Endothelial cell of umbilical vein (primary cell): ENCODE results near the gene FILIP1. TPM values are rescaled to one million over a fixed set of nuclear protein-coding genes. Genes with fewer than 3 reads are reported as not detected.

Source experiments
- BruUV-seq: library from RNA; stranded (reverse); fragments of 400-500 nt; replicated peaks from 2 replicates; lab custom pipeline; 2021; lab: Mats Ljungman, UMichigan
- CTCF ChIA-PET: fragments of 300-600, 350-600 bp; sonication (Branson Sonifier 250); formaldehyde crosslinking; loops from one replicate; lab custom pipeline; 2021; ENCODE audit warnings: antibody characterized with exemption, inconsistent platforms; lab: Charles Lee
- POLR2A ChIA-PET: fragments of 300-600, 350-600 bp; sonication (Branson Sonifier 250); formaldehyde crosslinking; loops from one replicate; lab custom pipeline; 2021; ENCODE audit warnings: antibody characterized with exemption, inconsistent platforms; lab: Charles Lee
- DNase-seq: peaks from one replicate; pipeline ENCODE4 v3.0.0-alpha.2; 2011; ENCODE audit warnings: low read depth, low spot score
- FAIRE-seq: peaks from 2 replicates; lab custom pipeline; 2011; peaks lifted over from hg19 to GRCh38; lab: Jason Lieb, UNC
- H2AFZ ChIP-seq: 2 replicates; pipeline ENCODE4 v1.6.0; 2012; ENCODE audit warnings: low read depth, low read length, control low read depth, inconsistent platforms
- H3K27ac ChIP-seq: 2 replicates; pipeline ENCODE4 v1.5.1; 2011; ENCODE audit warnings: low read depth, mild to moderate bottlenecking, control low read depth, low read length, moderate library complexity; ENCODE audit not compliant: insufficient read depth
- H3K27me3 ChIP-seq, 2 experiments: 2 replicates each; pipeline versions ENCODE4 v1.6.0 to v1.6.1; 2011; ENCODE audit warnings: low read length in 2 of 2, mixed read lengths in 1 of 2; ENCODE audit not compliant: control insufficient read depth in 2 of 2, insufficient read depth in 2 of 2
- H3K36me3 ChIP-seq, 2 experiments: 2 replicates in 1 of 2; 3 replicates in 1 of 2; pipeline ENCODE4 v1.5.1; 2011; ENCODE audit warnings: low read length in 2 of 2, mild to moderate bottlenecking in 1 of 2, moderate library complexity in 1 of 2; ENCODE audit not compliant: control insufficient read depth in 2 of 2, insufficient read depth in 2 of 2; ENCODE audit errors: extremely low read depth in 1 of 2
- H3K4me1 ChIP-seq: 3 replicates; pipeline ENCODE4 v1.5.1; 2011; ENCODE audit warnings: mild to moderate bottlenecking, low read length; ENCODE audit not compliant: control insufficient read depth, insufficient read depth; ENCODE audit errors: extremely low read depth
- H3K4me2 ChIP-seq: 2 replicates; pipeline ENCODE4 v1.6.1; 2011; ENCODE audit warnings: low read length, control low read depth, mixed read lengths; ENCODE audit not compliant: insufficient read depth
- H3K4me3 ChIP-seq, 3 experiments: fragments of 200-600 bp in 1 of 3; sonication (generic), shearing (Covaris generic) in 1 of 3; replicated peaks in 1 of 3; 2 replicates each; pipeline ENCODE4 v1.5.1; 2011 to 2016; ENCODE audit warnings: control low read depth in 3 of 3, low read length in 3 of 3, mild to moderate bottlenecking in 2 of 3, inconsistent platforms in 1 of 3, low read depth in 1 of 3, moderate library complexity in 1 of 3; ENCODE audit not compliant: insufficient read depth in 1 of 3
- H3K79me2 ChIP-seq: 2 replicates; pipeline ENCODE4 v1.6.0; 2012; ENCODE audit warnings: low read length, inconsistent platforms; ENCODE audit not compliant: control insufficient read depth, insufficient read depth
- H3K9ac ChIP-seq: replicated peaks from 2 replicates; pipeline ENCODE3; 2011; ENCODE audit warnings: low read length, control low read depth; ENCODE audit not compliant: insufficient read depth; ENCODE audit errors: extremely low read depth
- H3K9me1 ChIP-seq: replicated peaks from 3 replicates; pipeline ENCODE4 v1.6.0; 2011; ENCODE audit warnings: mild to moderate bottlenecking, low read length; ENCODE audit not compliant: control insufficient read depth, insufficient read depth; ENCODE audit errors: extremely low read depth
- H3K9me3 ChIP-seq: replicated peaks from 2 replicates; pipeline ENCODE4 v1.5.1; 2012; ENCODE audit warnings: low read length, inconsistent platforms; ENCODE audit not compliant: control insufficient read depth, insufficient read depth
- H4K20me1 ChIP-seq: replicated peaks from 2 replicates; pipeline ENCODE3; 2011; ENCODE audit warnings: mild to moderate bottlenecking, low read length; ENCODE audit not compliant: control insufficient read depth, insufficient read depth; ENCODE audit errors: extremely low read depth
- FOS ChIP-seq: IDR thresholded peaks from 2 replicates; pipeline ENCODE4 v1.6.1; 2011; ENCODE audit warnings: mild to moderate bottlenecking, low read length, moderate library complexity, borderline replicate concordance; ENCODE audit not compliant: insufficient read depth
- GATA2 ChIP-seq: IDR thresholded peaks from 2 replicates; pipeline ENCODE4 v1.7.0; 2011; ENCODE audit warnings: low read depth, mild to moderate bottlenecking, moderate library complexity, mixed read lengths, low read length; ENCODE audit not compliant: insufficient read length, insufficient read depth
- JUN ChIP-seq: IDR thresholded peaks from 2 replicates; pipeline ENCODE4 v1.6.1; 2011; ENCODE audit warnings: borderline replicate concordance, low read depth; ENCODE audit not compliant: insufficient read length, insufficient read depth
- MYC ChIP-seq: IDR thresholded peaks from one replicate; pipeline ENCODE4 v1.6.1; 2011; ENCODE audit warnings: mild to moderate bottlenecking, low read depth, low read length
- POLR2A ChIP-seq: IDR thresholded peaks from 2 replicates; pipeline ENCODE4 v1.6.1; 2012; ENCODE audit warnings: low read depth, mild to moderate bottlenecking, control low read depth, low read length
- POLR2AphosphoS5 ChIP-seq: IDR thresholded peaks from 2 replicates; pipeline ENCODE4 v1.6.1; 2012; ENCODE audit warnings: low read depth, mild to moderate bottlenecking, control low read depth, low read length, moderate library complexity; ENCODE audit not compliant: insufficient read depth
- dilution Hi-C: fragments of 300-500 bp; cut with MboI; formaldehyde crosslinking; loops from one replicate; pipeline ENCODE4 v1.15.0; 2019; ENCODE audit warnings: low sequenced_read_pairs; ENCODE audit not compliant: extremely low pct_ligation_motif_present
- intact Hi-C: fragments of 100-400 bp; cut with micrococcal nuclease; formaldehyde crosslinking; loops from one replicate; pipeline ENCODE4 v1.10.0; 2022
- polyA plus RNA-seq, 4 experiments: library from polyadenylated mRNA; depleted of rRNA in 3 of 4; stranded (reverse) in 3 of 4; unstranded in 1 of 4; fragments of >200 nt; gene quantifications; 2 replicates each; pipeline versions ENCODE4 v1.2.1 to v1.2.3, GENCODE V29; 2011 to 2012; ENCODE audit warnings: missing spikeins in 1 of 4
- total RNA-seq: library from RNA; stranded (reverse); gene quantifications from 2 replicates; pipeline ENCODE4 v1.2.3, GENCODE V29; 2021
- TF ChIP-seq, protein P1 (sequence below): IDR thresholded peaks from 2 replicates; pipeline ENCODE4 v1.6.1; 2011; ENCODE audit not compliant: insufficient read depth, insufficient read length
- TF ChIP-seq, protein P2 (sequence below), 2 donors: IDR thresholded peaks; 1 replicate in 1 of 2; 2 replicates in 1 of 2; pipeline ENCODE4 v1.5.1; 2011; ENCODE audit warnings: low read length in 2 of 2, mild to moderate bottlenecking in 2 of 2, moderate library complexity in 2 of 2, control low read depth in 1 of 2, inconsistent platforms in 1 of 2, low read depth in 1 of 2; ENCODE audit not compliant: insufficient read depth in 1 of 2; ENCODE audit errors: extremely low read depth in 1 of 2

Gene FILIP1
- total and polyA plus RNA-seq, 2 donors (not counting 3 experiments of a cell fraction or from before 2014, with no cell fraction given), result 2.8 to 13.7 TPM

DNA sequence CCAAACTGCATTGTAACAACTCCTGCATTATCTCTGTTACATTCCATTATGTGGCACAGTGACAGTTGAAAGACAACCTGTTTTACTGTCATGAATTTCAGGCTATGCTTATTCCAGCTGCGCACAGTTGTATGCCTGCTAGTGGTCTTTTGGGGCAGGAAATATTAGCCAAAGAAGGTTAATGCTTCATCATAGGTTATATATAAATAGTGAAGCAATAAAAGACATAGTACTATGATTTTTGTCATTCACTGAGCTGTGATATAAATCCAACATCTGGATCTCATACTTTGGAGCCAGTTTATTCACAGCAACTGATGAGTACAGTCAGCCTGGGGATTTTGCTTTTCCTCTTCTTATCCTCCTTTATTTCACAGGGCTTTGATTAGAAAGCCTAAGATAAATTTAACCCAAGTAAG lies 55.6 kb downstream of the FILIP1 start:
- dilution Hi-C loops (no loop called here), intact Hi-C loops (no loop called here)
- Histone ChIP-seq H3K4me2 (no peak overlapping the region), H4K20me1 (no peaks in the 10 kb centered on the region), H3K27ac (no peak overlapping the region), H3K79me2 (no peaks in the 10 kb centered on the region), H3K4me1 (no peaks in the 10 kb centered on the region), H2AFZ (no peak overlapping the region), H3K27me3 (no peaks in the 10 kb centered on the region), H3K36me3 (no peaks in the 10 kb centered on the region), H3K9me3 (no peaks in the 10 kb centered on the region), H3K9me1 (no peaks in the 10 kb centered on the region), H3K4me3 (no peak overlapping the region), H3K9ac (no peak overlapping the region)
- DNase-seq (no peak), FAIRE-seq (no peak)
- CTCF ChIA-PET, result interaction anchor here (1.1 to 2.0 kb wide), 2 partner anchors 8 to 10 kb away, joined by 3 to 8 read pairs; no protein-coding TSS in a partner anchor
- TF ChIP-seq, protein P1, sequence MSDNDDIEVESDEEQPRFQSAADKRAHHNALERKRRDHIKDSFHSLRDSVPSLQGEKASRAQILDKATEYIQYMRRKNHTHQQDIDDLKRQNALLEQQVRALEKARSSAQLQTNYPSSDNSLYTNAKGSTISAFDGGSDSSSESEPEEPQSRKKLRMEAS, result no peak
- TF ChIP-seq POLR2AphosphoS5 (no peak), JUN (no peak), POLR2A (no peak), GATA2 (no peak), MYC (no peak), FOS (no peak)
- TF ChIP-seq, protein P2, sequence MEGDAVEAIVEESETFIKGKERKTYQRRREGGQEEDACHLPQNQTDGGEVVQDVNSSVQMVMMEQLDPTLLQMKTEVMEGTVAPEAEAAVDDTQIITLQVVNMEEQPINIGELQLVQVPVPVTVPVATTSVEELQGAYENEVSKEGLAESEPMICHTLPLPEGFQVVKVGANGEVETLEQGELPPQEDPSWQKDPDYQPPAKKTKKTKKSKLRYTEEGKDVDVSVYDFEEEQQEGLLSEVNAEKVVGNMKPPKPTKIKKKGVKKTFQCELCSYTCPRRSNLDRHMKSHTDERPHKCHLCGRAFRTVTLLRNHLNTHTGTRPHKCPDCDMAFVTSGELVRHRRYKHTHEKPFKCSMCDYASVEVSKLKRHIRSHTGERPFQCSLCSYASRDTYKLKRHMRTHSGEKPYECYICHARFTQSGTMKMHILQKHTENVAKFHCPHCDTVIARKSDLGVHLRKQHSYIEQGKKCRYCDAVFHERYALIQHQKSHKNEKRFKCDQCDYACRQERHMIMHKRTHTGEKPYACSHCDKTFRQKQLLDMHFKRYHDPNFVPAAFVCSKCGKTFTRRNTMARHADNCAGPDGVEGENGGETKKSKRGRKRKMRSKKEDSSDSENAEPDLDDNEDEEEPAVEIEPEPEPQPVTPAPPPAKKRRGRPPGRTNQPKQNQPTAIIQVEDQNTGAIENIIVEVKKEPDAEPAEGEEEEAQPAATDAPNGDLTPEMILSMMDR (IDR thresholded peaks at IDR 0.05; ENCODE audit: extremely low read depth in 1 of 2, insufficient read depth in 1 of 2, low read depth in 1 of 2, low read length in 2 of 2), result no peak
- BruUV-seq, result no TSS peak
- POLR2A ChIA-PET, result no interaction called here
